Colon (tissue), 2 donors: Measurements from ENCODE around the gene ART1.
"Not testable (repeated sequence)": the region's sequence is repeated elsewhere in the genome, so short reads cannot be mapped to it uniquely, and the experiment has no call there.

Experiments
- FAIRE-seq: peaks from 2 replicates; lab custom pipeline; 2012; peaks lifted over from hg19 to GRCh38; lab: Jason Lieb, UNC
- donor health status: control.
- donor health status: control.

ART1 gene, protein sequence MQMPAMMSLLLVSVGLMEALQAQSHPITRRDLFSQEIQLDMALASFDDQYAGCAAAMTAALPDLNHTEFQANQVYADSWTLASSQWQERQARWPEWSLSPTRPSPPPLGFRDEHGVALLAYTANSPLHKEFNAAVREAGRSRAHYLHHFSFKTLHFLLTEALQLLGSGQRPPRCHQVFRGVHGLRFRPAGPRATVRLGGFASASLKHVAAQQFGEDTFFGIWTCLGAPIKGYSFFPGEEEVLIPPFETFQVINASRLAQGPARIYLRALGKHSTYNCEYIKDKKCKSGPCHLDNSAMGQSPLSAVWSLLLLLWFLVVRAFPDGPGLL

DNA sequence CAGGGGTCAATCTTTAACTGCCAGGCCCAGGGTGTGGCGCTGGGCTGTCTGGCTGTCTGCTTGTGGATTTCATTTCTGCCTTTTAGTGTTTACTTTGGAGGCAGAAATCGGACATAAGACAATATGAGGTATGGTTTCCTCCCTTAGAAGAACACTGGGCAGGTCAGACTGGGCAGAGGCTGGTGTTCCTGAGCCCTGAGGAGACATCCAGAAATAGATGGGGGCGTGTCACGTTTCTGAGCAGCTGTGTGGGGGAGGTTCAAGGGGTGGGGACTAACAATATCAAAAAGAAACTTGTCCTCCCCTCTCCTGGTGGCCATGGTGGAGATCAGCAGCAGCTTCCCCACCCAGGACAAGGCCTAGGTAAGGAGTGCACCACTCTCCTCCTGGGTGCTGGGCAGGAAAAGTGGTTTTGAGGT, at the start of gene ART1:
ART1 (plus strand) TSS at position 312 of the 419 bp plus-strand sequence. CDS start 14,086 bp downstream, outside the sequence.
- no peak for FAIRE-seq

DNA sequence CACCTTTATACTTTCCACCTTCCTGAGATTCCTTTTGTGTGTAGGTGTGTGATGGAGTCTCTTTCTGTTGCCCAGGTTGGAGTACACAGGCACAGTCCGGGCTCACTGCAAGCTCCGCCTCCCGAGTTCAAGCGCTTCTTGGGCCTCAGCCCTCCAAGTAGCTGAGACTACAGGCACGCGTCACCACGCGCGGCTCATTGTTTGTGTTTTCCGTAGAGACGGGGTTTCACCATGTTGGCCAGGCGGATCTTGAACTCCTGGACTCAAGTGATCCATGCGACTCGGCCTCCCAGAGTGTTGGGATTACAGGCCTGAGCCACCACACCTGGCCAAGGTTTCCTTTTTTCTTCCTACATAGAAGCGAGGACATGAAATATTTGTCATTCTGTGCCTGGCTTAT, 47.2 kb upstream of the ART1 start:
- not testable (repeated sequence) for FAIRE-seq

DNA sequence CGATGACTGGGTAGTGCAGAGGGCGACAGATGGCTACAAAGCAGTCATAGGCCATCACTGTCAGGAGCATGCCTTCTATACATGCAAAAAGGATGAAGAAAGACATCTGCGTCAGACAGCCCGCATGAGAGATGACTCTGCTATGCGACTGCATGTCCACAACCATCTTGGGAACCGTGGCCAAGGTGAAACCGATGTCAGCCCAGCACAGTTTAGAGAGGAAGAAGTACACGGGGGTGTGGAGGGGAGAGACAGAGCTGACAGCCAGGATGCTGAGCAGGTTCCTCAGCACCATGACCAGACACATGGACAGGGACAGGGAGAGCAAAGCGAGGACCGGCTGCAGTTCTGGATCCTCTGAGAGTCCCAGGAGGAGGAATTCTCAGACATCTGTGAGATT, 44.7 kb upstream of the ART1 start:
- FAIRE-seq, result not testable (repeated sequence)

DNA sequence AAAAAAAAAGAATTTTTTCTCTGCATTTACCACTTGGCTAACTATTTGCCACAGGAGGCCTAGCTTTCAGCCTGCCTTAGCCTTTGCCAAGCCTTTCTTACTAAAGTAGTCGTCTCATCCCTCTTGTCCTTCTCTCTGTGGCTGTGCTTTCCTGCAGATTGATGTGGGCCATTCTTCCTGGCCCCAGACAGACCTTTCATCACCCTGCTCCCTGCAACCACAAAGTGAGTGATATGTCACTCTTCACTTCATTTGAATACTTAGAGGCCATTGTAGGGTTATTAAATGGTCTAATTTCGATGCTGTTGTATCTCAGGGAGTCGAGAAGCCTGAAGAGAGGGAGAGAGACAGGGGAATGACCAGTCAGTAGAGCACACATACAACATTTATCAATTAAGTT, 40.8 kb upstream of the ART1 start:
- no peak for FAIRE-seq

DNA sequence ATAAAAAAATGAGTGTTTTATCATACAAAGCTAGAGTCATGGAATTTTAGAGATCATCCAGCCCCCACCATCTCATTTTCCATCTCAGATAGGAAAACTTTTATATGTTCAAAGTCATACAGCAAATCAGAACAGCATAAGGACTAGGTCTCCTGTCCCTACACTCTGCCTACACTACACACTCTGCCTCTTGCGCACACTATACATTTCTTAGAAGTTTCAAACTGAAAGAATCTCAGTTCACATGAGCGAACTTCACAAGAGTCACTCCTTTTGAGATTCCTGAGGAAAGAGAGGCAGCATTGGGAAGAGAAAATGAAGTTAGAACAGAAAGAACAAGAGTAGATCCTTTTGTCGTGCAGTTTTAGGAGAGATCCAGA, 39.7 kb upstream of the ART1 start:
- no peak for FAIRE-seq

DNA sequence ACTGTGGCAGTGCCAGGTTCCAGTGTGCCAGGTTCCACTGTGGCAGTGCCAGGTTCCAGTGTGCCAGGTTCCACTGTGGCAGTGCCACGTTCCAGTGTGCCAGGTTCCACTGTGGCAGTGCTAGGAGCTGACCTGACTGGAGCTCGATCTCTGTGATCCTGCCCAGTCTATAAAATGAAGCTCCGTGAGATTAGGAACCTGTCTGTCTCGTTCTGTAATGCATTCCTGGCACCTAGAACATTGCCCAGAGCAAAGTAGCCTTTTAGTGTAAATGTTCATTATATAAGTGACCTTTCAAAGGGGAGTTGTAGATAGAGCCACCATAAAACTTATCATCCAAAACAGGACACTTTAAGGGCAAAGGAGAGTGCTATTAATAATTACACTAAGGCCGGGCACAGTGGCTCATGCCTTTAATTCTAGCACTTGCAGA, 39.1 kb upstream of the ART1 start:
- no peak for FAIRE-seq

DNA sequence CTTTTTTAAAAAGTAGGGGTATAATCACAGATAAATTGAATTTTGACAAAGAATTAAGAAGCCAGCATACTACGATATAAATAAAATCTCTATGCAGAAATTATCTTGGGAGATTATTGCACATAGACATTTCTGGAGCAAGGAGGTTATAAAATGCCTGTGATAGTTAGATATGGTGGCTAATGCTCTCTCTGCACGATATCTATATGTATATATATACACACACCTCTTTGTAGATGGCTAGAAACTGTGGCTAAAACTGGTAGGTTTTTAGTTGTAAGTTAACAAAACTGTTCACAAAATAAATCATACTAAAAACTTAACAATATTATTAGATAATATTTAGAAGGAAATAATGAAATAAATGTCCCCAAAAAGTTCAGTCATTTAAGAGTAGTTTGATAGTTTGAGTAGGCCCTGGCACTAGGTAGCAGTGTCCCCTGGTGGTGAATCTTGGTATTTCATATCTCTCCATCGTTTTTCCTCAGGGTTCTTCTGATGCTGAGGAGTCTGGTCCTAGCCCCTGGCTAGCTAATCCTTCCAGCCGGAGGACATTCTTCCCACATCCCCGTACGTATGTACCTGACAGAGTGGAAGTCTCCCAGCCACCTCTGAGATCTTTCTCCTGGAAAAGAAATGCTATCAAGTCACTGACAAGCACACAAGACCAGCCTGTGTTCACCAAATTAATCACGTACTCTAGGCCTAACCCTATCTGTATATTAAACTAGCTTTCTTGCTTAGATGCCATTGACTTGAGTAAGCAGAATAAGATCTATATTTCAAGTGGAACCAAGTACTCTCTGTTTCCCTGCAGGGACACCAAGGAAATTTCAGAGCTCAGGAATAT, 35.3 kb upstream of the ART1 start:
- no peak for FAIRE-seq

DNA sequence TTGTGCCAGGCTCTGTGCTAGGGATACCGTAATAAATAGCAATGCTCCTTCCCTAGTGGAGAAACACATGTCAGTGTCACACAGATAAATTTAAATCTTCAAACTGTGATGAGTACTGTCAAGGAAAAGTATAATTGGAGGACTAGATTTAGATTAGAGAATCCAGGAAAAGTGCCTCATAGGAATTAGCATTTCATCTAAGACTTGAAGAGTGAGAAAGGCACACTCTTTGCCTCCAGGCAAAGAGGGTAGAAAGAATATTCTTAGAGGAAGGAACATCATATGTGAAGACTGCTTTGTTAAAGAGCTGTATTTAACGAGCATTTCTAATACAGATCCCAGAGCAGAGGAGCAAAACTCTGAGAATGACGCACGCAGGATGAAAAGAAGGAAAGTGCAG, 34.1 kb upstream of the ART1 start:
- no peak for FAIRE-seq

DNA sequence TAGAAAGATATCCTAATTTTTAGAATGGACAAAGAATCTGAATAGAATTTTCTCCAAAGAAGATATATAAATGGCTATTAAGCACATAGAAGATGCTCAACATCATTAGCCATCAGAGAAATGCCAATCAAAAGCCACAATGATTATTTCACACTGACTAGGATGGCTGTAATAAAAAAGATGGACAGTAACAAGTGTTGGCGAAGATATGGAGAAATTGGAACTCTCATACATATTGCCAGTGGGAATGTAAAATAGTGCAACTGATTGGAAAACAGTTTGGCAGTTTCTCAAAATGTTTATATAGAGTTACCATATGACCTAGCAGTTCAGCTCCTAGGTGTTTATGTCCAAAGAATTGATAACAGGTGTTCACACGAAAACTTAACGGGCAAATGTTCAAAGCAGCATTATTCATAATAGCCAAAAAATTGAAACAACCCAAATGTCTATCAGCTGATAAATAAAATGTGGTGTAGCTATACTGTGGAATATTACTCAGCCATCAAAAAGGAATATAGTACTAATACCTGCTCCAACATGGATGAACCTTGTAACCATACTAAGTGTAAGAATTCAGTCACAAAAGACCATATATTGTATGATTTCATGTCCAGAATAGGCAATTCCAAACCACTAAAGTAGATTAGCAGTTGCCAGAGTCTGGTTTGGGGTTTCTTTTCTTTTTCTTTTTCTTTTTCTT, 32.8 kb upstream of the ART1 start:
- FAIRE-seq, result no peak

DNA sequence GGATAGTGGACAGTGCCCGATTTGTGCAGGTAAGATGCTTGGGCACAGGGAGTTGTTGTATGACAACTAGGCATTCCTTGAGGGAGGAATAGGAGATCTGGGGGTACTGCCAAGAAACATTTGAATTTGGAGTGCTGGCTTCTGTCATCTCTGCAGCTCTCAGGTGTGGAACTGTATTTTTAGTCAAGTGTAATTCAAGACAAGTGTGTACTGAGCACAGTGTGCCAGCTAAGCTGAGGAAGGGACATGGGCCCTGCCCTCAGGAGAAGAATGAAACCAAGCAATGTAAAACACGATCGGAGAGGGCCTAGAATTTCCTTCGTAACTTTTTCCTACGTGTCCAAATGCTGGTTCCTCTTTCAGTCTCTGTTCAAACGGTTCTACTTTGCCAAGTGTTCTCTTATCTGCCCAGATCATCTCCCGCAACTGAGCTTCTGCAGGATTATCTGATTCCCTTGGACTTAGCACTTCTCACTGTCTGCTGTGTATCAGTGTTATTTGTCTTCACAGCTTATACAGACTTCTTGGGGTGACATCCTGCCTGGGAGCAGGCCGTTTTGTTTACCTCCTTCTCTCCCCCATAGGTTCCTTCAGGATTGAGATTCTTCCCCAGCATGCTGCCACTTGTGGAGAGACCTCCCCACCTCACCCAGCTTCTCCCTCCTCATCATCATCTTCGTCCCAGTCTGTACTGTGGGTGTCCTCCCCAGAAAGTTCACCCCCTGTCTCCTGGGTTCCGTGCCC, 30.8 kb upstream of the ART1 start:
- no peak for FAIRE-seq

DNA sequence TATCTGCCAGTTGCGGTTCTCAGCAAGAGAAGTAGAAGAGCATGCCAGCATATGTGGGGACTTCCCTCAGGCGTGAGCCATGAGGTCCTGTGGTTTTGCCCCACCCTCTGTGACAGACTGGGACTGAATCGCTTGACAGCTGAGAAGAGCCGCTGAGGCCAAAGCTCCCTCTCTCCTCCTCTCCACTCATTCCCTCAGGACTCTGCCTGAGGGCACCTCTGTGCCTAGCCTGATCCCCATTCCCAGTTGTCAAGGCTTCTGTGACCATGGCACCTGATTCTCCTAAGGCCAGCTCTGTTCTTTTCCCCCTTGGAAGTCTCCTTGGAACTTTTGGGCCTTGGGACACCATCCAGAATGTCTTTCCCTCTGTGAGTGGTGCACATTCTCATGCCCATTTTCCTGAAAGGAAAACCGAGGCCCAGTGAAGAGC, 30.2 kb upstream of the ART1 start:
- FAIRE-seq, result no peak

DNA sequence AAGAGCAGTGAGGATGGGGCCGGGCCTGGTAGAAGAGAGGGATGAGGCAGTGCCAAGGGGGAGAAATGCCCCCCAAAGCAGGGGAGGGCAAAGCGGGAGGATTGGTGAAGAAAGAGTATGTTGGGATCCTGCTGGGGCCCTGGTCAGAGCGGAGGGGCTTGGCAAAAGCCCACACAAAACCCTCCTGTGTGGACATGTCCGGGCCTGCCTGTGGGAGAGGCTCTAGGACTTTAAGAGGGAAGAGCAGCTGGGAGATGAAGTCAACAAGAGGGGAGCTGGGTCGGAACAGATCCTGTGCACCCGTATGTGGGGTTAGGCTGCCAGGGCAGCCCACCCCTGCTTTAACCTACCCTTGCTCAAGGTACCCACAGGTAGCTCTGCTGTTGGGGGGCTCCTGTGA, 28.9 kb upstream of the ART1 start:
- no peak for FAIRE-seq

DNA sequence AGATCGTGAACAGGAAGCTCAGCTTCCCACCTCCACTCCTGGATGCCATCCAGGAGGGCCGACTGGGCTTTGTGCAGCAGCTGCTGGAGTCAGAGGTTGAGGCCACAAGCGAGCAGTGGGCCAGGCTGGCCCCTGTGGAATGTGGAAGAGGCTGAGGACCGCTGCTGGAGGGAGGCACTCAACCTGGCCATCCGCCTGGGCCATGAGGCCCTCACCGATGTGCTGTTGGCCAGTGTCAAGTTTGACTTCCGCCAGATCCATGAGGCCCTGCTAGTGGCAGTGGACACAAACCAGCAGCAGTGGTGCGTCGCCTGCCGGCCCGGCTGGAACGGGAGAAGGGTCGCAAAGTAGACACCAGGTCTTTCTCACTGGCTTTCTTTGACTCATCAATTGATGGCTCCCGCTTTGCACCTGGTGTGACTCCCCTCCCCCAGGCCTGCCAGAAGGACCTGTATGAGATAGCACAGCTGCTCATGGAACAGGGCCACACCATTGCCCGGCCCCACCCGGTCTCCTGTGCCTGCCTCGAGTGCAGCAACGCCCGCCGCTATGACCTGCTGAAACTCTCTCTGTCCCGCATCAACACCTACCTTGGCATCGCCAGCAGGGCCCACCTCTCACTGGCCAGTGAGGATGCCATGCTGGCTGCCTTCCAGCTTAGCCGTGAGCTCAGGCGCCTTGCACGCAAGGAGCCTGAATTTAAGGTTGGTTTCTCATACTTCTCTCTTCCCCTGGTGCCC, 28.0 kb upstream of the ART1 start:
- FAIRE-seq, result no peak

DNA sequence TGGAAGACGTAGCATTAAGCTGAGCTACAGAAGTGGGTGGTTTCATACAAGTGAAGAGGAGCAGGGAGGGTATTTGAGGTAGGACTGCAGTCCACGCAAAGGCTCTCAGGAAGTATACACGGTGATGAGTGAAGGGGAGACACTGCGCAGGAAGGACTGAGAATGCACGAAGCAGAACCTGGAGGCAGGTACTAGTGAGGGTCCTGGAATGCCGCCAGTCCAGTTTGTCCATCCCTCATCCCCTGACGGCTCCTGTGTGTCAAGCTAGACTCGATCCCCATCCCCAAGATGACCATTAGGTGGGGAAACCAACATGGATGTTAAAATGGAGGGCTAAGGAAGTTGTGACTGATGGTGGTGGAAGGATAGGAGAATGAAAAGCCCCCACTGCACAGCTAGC, 26.9 kb upstream of the ART1 start:
- no peak for FAIRE-seq

DNA sequence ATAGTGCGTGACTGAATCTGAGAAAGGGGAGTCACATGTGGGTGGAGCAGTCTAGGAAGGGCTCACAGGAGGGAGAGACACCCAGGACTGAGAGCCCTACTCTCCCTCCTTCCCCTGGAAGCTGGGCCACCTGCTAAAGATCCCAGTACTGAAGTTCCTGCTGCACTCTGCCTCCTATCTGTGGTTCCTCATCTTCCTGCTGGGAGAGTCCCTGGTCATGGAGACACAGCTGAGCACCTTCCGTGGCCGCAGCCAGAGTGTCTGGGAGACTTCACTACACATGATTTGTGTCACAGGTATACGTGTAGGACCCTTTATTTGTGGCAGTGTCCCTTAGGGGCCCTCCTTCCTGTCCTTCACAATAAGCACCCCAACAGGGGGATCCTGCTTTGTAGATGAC, 22.4 kb upstream of the ART1 start:
- no peak for FAIRE-seq

DNA sequence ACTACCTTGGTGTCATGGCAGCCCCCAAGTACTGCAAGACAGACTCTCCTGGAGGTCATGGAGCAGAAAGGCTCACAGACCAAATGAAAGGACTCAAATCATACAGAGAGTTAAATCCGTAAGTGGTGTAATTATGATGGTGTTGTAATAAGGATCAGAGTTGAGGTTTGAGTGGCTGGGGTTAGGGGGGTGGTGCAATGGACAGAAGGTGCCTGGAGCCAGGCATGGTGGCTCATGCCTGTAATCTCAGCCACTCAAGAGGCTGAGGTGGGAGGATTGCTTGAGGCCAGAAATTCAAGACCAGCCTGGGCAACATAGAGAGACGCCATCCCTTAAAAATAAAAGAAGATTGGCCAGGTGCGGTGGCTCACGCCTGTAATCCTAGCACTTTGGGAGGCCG, 21.8 kb upstream of the ART1 start:
- no peak for FAIRE-seq

DNA sequence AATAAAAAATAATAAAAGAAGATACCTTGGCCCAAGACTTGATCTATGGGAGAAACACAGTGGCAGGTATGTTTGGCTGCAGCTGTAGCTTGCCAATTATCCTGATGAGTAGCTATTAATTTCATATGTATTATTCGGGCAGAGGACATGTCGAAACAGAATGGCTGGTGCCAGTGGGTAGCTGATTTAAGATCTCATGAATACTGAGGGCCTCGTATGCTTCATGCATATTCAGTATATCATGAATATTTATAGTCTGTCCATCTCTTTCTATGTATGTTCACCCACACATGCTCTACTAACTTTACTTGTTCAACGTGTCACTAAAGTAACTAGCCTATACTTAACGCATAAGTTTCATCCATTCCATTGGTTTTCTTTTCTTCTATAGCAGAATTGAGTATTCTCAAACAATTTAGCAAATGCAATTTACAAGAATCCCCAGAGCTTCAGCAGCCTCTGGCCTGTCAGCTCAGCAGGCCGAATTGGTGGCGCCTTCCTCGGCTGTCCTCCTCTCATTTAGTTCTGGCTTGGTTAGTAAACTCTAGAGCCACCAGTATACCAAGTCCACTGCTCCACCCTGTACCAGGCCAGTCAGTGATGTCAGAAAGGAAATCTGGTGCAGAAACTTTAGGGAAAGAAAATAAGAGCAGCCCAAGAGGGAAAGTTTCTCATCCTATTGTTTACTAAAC, 21.0 kb upstream of the ART1 start:
- FAIRE-seq, result no peak

DNA sequence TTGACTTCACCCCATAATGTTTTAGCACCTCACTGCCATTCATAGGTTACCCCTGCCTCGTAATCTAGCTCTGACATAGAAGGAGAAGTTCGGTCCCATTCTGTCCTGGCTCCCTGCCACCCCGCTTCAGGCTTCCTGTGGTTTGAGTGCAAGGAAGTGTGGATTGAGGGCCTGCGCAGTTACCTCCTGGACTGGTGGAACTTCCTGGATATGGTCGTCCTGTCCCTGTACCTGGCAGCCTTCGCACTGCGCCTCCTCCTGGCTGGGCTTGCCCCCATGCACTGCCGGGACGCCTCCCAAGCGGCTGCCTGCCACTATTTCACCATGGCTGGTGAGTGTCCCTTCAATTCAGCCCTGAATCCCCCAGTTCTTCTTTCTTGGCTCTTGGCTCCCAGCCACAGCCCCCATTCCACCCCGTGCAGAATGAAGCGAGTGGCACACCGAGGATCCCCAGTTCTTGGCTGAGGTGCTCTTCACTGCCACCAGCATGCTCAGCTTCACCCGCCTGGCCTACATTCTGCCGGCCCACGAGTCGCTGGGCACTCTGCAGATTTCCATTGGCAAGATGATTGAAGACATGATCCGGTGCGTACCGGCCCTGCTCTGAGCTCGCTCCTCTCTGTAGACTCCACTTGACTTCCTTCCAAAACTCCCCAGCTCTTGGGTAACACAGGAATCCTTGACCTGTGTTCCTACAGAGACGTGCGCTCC, 18.5 kb upstream of the ART1 start:
- no peak for FAIRE-seq

DNA sequence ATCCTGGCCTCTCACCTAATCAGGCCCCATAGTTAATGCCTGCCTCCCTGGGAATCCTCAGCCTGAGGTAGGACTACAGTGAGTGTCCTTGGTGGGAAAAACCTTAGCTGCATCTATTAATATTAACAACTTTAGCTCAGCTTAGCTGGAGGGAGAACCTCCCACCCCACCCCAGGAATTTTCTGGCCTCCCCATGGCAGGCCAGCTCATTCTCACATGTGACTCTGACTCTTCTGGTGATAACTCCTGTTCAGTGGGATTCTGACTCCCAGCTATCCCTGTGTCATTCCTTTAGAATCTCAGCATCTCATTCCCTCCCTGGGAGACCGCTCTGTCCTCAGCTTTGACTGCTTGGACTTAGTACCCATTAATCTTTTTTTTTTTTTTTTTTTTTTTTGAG, 17.6 kb upstream of the ART1 start:
- FAIRE-seq, result no peak

DNA sequence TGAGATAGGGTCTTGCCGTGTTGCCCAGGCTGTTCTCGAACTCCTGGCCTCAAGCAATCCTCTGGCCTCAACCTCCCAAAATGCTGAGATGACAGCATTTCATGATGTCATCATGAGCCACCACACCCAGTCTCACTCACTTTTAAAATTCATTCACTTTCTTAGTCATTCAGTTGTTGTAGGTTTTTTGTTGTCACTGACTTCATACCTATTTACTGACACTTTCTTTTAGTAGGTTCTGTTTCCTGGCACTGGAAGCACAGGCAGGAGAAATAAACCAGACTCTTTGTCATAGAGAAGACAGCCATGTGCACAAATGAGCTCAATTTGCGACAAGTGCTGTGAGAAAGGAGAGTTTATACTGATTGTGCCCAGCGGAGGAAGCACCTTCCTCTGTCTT, 13.6 kb upstream of the ART1 start:
- FAIRE-seq, result no peak
